ENCODE results near the gene CRIM1.
A peak's percentile ranks its signal among the peaks of the same experiment; 100 is the strongest.
"Not testable (repeated sequence)": the region's sequence is repeated elsewhere in the genome, so short reads cannot be mapped to it uniquely, and the experiment has no call there.

Gene CRIM1

GRCh38 chr2:36351736-36352349, 3.7 kb upstream of the CRIM1 start:
- DNase-seq, result peak; percentile 2

DNA sequence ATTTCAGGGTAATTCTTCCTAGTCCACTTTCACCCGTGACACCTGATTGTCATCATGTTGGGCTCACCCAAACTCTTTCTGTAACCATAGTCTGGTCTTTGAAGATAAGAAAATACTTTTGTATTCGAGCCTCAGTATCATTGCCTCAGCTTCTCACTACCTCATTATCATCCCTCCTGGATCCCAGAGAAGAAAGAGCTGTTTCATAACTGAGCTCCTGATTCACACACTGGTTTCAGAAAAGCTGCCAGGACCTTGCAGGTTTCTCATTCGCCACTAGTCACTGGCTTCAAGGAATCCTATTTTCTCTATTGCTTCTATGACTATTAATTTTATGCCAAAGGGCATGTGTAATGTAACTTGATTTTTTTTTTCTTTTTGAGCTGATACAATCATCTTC, 2.9 kb upstream of the CRIM1 start:
- no peak for DNase-seq

DNA sequence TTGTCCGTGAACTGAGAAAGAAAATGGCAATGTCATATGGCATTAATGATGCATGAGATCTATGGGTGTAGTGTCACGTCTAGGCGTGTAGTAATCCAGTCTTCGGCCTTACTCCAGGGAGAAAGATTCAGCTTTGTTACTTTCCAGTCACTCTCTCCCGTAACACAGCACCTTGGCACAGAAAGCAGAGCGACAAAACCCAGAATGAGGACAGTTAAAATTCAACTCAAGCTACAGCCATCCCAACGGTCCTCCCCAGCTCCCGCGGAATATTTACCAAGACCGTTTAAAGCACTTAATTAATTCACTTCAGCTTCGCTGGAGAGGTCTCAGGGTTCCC, 797 bp upstream of the CRIM1 start:
- DNase-seq, result no peak

DNA sequence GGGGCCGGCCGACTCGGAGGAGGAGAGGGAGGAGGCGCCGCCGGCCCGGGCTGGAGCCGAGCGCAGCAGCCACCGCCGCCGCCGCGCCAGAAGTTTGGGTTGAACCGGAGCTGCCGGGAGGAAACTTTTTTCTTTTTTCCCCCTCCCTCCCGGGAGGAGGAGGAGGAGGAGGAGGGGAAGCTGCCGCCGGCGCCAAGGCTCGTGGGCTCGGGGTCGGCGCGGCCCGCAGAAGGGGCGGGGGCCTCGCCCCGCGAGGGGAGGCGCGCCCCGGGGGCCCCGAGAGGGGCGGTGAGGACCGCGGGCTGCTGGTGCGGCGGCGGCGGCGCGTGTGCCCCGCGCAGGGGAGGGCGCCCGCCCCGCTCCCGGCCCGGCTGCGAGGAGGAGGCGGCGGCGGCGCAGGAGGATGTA, 316 bp downstream of the CRIM1 start:
- DNase-seq, result no peak

DNA sequence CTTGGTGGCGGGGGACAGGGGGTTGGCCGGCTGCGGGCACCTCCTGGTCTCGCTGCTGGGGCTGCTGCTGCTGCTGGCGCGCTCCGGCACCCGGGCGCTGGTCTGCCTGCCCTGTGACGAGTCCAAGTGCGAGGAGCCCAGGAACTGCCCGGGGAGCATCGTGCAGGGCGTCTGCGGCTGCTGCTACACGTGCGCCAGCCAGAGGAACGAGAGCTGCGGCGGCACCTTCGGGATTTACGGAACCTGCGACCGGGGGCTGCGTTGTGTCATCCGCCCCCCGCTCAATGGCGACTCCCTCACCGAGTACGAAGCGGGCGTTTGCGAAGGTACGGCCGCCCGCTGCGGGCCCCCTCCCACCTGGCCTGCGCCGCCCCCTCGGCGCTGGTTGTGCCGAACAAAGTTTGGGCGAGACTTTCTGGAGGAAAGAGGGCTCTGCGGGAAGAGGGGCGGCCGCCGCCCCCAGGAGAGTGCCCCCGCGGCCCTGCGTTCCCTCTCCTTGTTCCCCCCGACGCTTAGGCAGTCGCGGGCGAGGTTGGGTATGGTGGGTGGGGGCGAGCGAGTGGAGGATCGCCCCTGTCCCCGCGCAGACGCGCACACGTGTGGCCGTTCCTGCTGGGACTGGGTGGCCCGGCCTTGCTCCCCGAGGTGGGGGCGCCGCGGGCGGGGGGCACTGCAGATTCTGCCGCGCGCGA, 866 bp downstream of the CRIM1 start:
- DNase-seq, result no peak

- no peak for DNase-seq
Observed at GRCh38 chr2:36356990-36357846, 1.6 kb downstream of the CRIM1 start.

- no peak for DNase-seq
Observed at GRCh38 chr2:36357847-36358659, 2.5 kb downstream of the CRIM1 start.

DNA sequence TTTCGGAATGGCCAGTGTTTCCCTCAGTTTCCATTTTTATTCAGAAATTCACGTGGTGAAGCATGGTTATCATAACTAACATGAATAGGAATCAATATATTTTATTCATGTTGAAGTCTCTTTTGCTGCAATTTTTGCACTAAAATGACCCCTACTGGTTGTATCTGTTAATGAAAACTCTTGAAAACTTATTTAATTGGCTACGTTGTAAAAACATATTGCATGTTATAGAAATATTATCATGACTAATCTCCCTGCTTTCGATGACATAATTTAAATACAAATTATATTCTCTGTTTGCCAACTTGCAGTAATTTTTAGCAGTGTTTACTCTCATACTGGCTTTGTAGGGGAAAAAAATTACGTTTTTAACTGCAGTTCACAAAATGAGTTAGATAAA, 3.5 kb downstream of the CRIM1 start:
- DNase-seq, result no peak

GRCh38 chr2:36360063-36360462, 4.5 kb downstream of the CRIM1 start:
- DNase-seq, result no peak

DNA sequence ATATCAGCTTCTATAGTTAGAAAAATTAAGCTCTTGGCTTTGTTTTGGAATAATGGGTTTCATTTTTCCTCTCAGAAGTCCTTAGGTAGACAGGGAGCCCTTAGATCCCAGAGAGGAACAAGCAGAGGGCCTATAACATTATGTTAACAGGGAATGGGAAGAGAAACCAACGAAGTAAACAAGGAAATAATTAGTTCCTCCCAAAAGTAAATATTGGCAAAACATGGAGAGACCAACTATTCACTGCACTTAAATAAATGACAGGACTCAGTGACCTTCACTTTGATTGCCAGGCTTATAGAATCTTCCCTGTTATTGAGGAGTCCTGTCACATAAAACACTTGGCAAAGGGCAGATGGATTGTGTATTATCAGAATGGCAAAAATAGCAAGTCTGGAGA, 5.3 kb downstream of the CRIM1 start:
- no peak for DNase-seq

- DNase-seq, result no peak
Observed at GRCh38 chr2:36361396-36361795, 5.8 kb downstream of the CRIM1 start.

DNA sequence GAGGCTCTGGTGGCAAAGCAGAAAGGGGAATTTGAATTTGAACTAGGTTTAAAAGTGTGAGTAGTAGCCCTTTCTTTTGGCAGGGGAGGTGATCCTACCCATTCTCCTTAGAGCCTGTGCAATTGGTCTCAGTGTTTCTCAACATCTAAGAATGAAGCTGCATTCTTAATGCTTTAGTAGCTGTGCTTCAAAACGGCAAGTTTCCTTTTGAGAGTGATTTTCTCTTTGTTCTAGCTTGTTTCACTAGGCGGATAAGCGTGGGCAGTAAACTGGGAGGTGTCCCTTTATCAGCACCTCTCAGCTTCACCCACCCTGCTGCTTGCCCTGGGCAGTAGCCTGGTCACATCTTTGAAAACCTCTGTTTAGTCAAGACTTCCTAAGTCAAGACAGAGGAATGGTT, 6.7 kb downstream of the CRIM1 start:
- DNase-seq, result no peak

- DNase-seq, result not testable (repeated sequence)
Observed at GRCh38 chr2:36363085-36363484, 7.5 kb downstream of the CRIM1 start.

GRCh38 chr2:36366491-36367120, 11.0 kb downstream of the CRIM1 start:
- DNase-seq, result no peak

DNA sequence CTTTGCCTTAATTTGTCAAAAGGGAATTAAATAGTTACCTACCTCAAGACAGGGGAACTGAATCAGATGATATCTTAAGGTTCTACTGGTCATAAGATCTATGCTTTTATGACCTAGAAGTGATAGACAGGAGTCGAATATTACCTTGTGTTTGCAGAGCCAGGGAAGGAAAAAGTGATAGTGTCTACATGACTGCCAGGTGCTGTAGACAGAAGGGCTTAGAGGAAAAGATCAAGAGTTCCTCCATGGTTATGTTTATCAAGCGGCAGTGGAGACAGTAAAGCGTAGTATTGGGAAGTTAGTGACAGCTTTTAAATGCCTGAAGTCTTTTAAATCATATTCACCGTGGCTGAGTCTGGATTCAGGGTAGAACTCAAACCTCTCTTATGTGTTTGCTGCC, 11.9 kb downstream of the CRIM1 start:
- no peak for DNase-seq

DNA sequence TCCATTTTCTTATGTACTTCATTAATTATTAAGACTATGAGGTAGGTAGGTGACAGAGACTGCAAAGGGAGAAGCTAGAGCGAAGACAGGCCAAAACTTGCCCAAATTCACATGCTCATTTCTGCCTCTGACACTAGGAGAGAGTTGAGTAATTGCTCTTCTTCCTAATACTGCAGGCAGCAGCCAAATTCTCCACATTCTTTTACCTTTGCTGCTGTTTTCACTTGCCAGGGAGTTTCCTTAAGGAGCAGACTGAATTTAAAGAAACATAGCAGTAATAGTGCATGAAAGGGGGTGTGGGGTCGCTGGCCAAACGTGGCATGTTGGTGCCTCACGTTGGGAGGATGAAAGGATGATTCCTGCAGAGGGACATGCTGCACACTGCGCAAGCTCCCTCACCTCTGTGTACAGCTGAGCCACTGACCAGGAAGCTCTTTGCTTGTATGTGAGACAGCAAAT, 12.3 kb downstream of the CRIM1 start:
- DNase-seq, result no peak

DNA sequence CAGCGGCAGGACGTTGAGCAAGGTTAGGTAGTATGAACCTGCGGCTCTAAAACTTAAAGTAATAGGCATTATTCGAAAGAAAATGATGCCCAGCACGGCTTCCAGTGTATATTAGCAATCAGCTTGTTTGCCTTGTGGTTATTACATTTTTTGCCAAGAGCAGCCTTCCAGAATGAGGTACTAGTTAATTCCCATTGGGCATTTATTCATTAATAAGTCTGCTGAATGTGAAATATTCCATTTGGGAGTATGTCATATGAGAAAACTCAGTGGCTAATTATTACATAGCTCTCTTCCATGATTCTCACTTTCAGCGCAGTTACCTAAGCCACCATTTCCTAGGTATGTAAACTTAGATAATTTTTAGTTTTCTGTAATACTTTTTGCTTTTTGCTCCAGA, 12.9 kb downstream of the CRIM1 start:
- DNase-seq, result no peak

- DNase-seq, result no peak
Observed at GRCh38 chr2:36369163-36369562, 13.6 kb downstream of the CRIM1 start.

- DNase-seq, result no peak
Observed at GRCh38 chr2:36369716-36370115, 14.1 kb downstream of the CRIM1 start.

DNA sequence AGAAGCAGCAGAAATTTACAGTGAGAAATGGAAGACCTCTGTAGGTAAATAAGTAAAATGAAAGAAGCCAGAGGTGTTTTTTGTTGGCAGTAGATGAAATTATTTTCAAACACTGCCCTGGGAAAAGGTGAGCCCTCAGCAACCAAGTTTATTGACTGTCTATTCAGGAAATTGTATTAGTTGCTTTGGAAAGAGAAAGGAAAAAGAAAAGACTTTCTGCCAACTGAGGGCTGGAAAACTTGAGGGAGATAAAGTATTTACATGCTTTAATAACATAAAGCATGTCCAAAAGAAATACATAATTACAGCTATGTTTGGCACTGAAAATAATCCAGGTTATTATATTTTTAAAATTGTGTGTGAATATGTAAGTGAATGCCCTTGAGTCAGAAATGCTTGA, 14.7 kb downstream of the CRIM1 start:
- no peak for DNase-seq

DNA sequence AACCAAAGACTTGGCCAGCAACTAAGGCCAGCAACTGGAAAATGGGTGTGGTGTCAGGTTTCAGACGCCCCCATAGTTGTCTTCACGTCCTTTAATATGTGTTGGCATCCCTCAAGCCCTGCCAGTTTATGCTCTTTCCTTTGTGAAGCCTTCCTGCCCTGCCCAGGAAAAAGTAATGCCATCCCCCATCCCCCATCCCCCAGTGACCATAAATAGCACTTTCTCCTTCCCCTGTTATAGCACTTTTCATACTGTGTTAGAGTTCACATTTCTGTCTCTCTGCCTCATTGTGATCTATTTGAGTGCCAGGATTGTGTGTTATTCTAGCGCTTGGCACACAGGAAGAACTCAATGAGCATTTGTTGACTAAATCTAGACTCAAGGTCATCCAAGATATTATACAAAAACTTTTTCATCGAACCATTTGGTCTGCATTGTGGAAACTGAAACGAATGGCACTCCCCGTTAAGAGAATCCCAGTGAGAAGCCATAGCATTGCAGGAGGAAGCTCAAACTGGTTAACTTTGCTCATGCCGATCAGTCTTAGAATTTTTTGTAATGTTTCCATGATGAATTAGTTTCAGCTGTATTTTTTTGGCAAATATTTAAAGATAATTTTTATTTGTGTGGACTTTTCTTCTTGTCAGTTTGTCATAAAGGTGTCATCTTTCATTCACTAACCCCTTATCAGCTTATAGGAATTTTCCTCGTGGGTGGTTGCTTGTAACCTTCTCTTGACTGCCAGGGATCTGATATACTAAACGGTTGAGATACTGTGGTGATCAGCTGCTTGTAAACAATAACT, 15.7 kb downstream of the CRIM1 start:
- no peak for DNase-seq

DNA sequence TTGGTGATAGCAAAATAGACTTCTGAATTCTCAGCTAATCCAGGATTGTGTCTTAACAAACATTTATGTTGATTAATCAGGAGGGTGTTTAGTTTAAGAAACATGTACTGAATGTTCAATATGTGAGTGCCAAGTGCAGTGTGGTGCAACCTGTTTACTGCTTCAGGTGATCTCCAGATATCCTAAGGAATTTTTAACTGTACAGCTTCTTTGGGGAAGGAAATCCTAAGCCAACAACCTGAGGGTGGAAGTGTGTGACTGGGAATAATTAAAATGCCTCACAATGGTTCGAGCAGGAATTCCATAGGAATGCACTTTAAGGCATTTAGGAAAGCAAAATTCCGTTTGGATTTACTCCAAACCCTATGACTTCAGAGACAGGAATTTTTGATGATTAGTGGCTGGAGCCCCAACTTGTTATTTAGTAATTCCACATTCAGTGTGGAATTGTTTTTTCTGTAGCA, 16.4 kb downstream of the CRIM1 start:
- DNase-seq, result no peak

All from NCI-H1436 (cell line).